Thyroid gland (tissue), 4 donors: Measurements from ENCODE around the gene CABLES2. TPM values are rescaled to one million over a fixed set of nuclear protein-coding genes. Genes with fewer than 3 reads are reported as not detected.
A peak's percentile ranks its signal among the peaks of the same experiment; 100 is the strongest.

Experiments used
- DNase-seq, 2 donors: peaks; one replicate each; pipeline ENCODE4 v3.0.0-alpha.2; 2019
- H3K27ac ChIP-seq, 3 donors: fragments of 200-600 bp; sonication (generic); 1 replicate in 2 of 3; 2 replicates in 1 of 3; pipeline ENCODE4 v1.5.1; 2016 to 2019; ENCODE audit warnings: mild to moderate bottlenecking in 1 of 3, moderate library complexity in 1 of 3
- H3K27me3 ChIP-seq: fragments of 200-600 bp; sonication (generic); one replicate; pipeline ENCODE4 v1.5.1; 2019
- H3K36me3 ChIP-seq, 2 donors: fragments of 200-600 bp; sonication (generic); one replicate each; pipeline ENCODE4 v1.5.1; 2016 to 2019
- H3K4me1 ChIP-seq, 2 donors: fragments of 200-600 bp; sonication (generic); one replicate each; pipeline ENCODE4 v1.5.1; 2017 to 2019
- H3K4me3 ChIP-seq, 3 donors: fragments of 200-600 bp; sonication (generic); replicated peaks in 1 of 3; 1 replicate in 2 of 3; 2 replicates in 1 of 3; pipeline ENCODE4 v1.5.1; 2016; ENCODE audit warnings: mild to moderate bottlenecking in 1 of 3
- H3K9me3 ChIP-seq: fragments of 200-600 bp; sonication (generic); one replicate; pipeline ENCODE4 v1.5.1; 2017
- CTCF ChIP-seq, 6 experiments: fragments of 200-600 bp in 3 of 6; fragments of 450-650 bp in 3 of 6; sonication (generic) in 3 of 6; IDR thresholded peaks; one replicate each; pipeline ENCODE4 v1.5.1; 2016 to 2019; ENCODE audit warnings: antibody characterized with exemption in 6 of 6, mild to moderate bottlenecking in 2 of 6, inconsistent platforms in 1 of 6, moderate library complexity in 1 of 6
- POLR2A ChIP-seq, 2 donors: fragments of 450-650 bp; IDR thresholded peaks; one replicate each; pipeline ENCODE4 v1.6.1; 2017; ENCODE audit warnings: antibody characterized with exemption in 2 of 2, mild to moderate bottlenecking in 2 of 2, moderate library complexity in 1 of 2
- WGBS, 2 donors: methylation state at CpG; one replicate each; pipeline ENCODE4 v1.1.5; 2017; 5-methylcytosine and 5-hydroxymethylcytosine counted together
- intact Hi-C: fragments of 100-400 bp; cut with DNase I; formaldehyde crosslinking; loops from one replicate; pipeline ENCODE4 v1.15.1; 2023
- total RNA-seq, 4 donors: library from RNA; depleted of rRNA; stranded (reverse); fragments of >200 nt; gene quantifications; one replicate each; pipeline ENCODE4 v1.2.3, GENCODE V29; 2016

Gene CABLES2
- total RNA-seq, 4 donors from 2014 or later = 5.8 to 8.5 (median 7.7) TPM

GRCh38 chr20:62370115-62370806 lies 36.8 kb downstream of the CABLES2 start:
- Histone ChIP-seq H3K9me3 (no peaks in the 10 kb centered on the region), H3K36me3 (no peaks in the 10 kb centered on the region), H3K27me3 (no peaks in the 10 kb centered on the region), H3K4me1 (peaks cover 49 to 67% of the 10 kb centered on the region in 2 donors), H3K4me3 (no peak overlapping the region), H3K27ac (peak overlapping the region in 2 of 3 donors; percentile 65 to 66)
- intact Hi-C loops = no loop called here
- no peak for DNase-seq
- 78% methylated on average over 14 of the region's 19 CpGs; no CpG with 5 or more reads in 1 of the 2 donors for WGBS, 2 donors
- TF ChIP-seq POLR2A (IDR thresholded peaks at IDR 0.05) = no peak
- no peak for TF ChIP-seq CTCF (IDR thresholded peaks at IDR 0.05)

- Histone ChIP-seq H3K27ac (peak overlapping the region in 1 of 3 donors; percentile 52), H3K36me3 (no peaks in the 10 kb centered on the region), H3K4me1 (peaks cover 53 to 67% of the 10 kb centered on the region in 2 donors), H3K4me3 (no peak overlapping the region), H3K27me3 (no peaks in the 10 kb centered on the region), H3K9me3 (no peaks in the 10 kb centered on the region)
- 72% methylated on average over 3 of the region's 4 CpGs; no CpG with 5 or more reads in 1 of the 2 donors for WGBS, 2 donors
- no peak for TF ChIP-seq POLR2A (IDR thresholded peaks at IDR 0.05)
- TF ChIP-seq CTCF (IDR thresholded peaks at IDR 0.05) = no peak
- intact Hi-C loops = no loop called here
- no peak for DNase-seq
These were observed 37.3 kb downstream of the CABLES2 start for GRCh38 chr20:62369815-62370114.

GRCh38 chr20:62368976-62369814 lies 37.9 kb downstream of the CABLES2 start:
- no peak for DNase-seq
- 39 to 43% methylated on average over 14 to 16 of the region's 28 CpGs for WGBS, 2 donors
- Histone ChIP-seq H3K27me3 (no peaks in the 10 kb centered on the region), H3K9me3 (no peaks in the 10 kb centered on the region), H3K4me3 (no peak overlapping the region), H3K27ac (peak overlapping the region in 1 of 3 donors; percentile 17), H3K36me3 (no peaks in the 10 kb centered on the region), H3K4me1 (peaks cover 59 to 67% of the 10 kb centered on the region in 2 donors)
- TF ChIP-seq POLR2A (IDR thresholded peaks at IDR 0.05) = no peak
- TF ChIP-seq CTCF (IDR thresholded peaks at IDR 0.05) = peak in 1 of 6 experiments; percentile 43
- intact Hi-C loops = no loop called here

GRCh38 chr20:62368392-62368975 lies 38.6 kb downstream of the CABLES2 start:
- DNase-seq = peak; percentile 76 to 80
- TF ChIP-seq CTCF (IDR thresholded peaks at IDR 0.05) (peak in 1 of 6 experiments; percentile 6), POLR2A (IDR thresholded peaks at IDR 0.05) (no peak)
- Histone ChIP-seq H3K27ac (peak overlapping the region in 1 of 3 donors; percentile 95), H3K4me3 (no peak overlapping the region), H3K36me3 (no peaks in the 10 kb centered on the region), H3K9me3 (no peaks in the 10 kb centered on the region), H3K4me1 (peaks cover 66 to 74% of the 10 kb centered on the region in 2 donors), H3K27me3 (no peaks in the 10 kb centered on the region)
- intact Hi-C loops = no loop called here
- WGBS, 2 donors = 0 to 8% methylated on average over 8 to 14 of the region's 15 CpGs
